Uterus (tissue), 4 donors: ENCODE results near the gene VEZT. TPM values are rescaled to one million over a fixed set of nuclear protein-coding genes. Genes with fewer than 3 reads are reported as not detected.

Experiments
- DNase-seq, 2 donors: peaks; one replicate each; pipeline ENCODE4 v3.0.0-alpha.2; 2019 to 2020
- H3K27ac ChIP-seq, 2 donors: fragments of 200-600 bp; sonication (generic); 1 replicate in 1 of 2; 2 replicates in 1 of 2; pipeline ENCODE4 v1.5.1; 2016 to 2018
- H3K27me3 ChIP-seq, 2 donors: fragments of 200-600 bp; sonication (generic); one replicate each; pipeline ENCODE4 v1.5.1; 2018 to 2019; ENCODE audit warnings: control low read depth in 1 of 2
- H3K36me3 ChIP-seq, 2 donors: fragments of 200-600 bp; sonication (generic); one replicate each; pipeline ENCODE4 v1.5.1; 2019; ENCODE audit warnings: control low read depth in 1 of 2
- H3K4me1 ChIP-seq, 2 donors: fragments of 200-600 bp; sonication (generic); one replicate each; pipeline ENCODE4 v1.5.1; 2018 to 2019; ENCODE audit warnings: control low read depth in 1 of 2
- H3K4me3 ChIP-seq, 2 donors: fragments of 200-600 bp; sonication (generic); 1 replicate in 1 of 2; 2 replicates in 1 of 2; pipeline ENCODE4 v1.5.1; 2018 to 2019; ENCODE audit warnings: mild to moderate bottlenecking in 1 of 2
- H3K9me3 ChIP-seq, 2 donors: fragments of 200-600 bp; sonication (generic); one replicate each; pipeline ENCODE4 v1.5.1; 2019; ENCODE audit warnings: control low read depth in 1 of 2
- CTCF ChIP-seq, 4 experiments: fragments of 200-600 bp in 2 of 4; fragments of 450-650 bp in 2 of 4; sonication (generic) in 2 of 4; IDR thresholded peaks; one replicate each; pipeline ENCODE4 v1.5.1; 2016 to 2019; ENCODE audit warnings: antibody characterized with exemption in 4 of 4, mild to moderate bottlenecking in 2 of 4, moderate library complexity in 1 of 4
- POLR2A ChIP-seq, 2 donors: fragments of 450-650 bp; IDR thresholded peaks; one replicate each; pipeline ENCODE4 v1.6.1; 2016; ENCODE audit warnings: antibody characterized with exemption in 2 of 2, mild to moderate bottlenecking in 1 of 2, moderate library complexity in 1 of 2
- intact Hi-C: fragments of 100-400 bp; cut with DNase I; formaldehyde crosslinking; loops from one replicate; pipeline ENCODE4 v1.15.1; 2023; ENCODE audit warnings: low total_unique reads
- total RNA-seq, 4 donors: library from RNA; depleted of rRNA in 3 of 4; stranded (reverse); fragments of >200 nt in 3 of 4; gene quantifications; one replicate each; pipeline versions ENCODE4 v1.1.0 to v1.2.4, GENCODE V29; 2014 to 2023
- donor health status: DM: yes; HTN: yes; CAD: no.

VEZT gene
- total RNA-seq, 4 donors from 2014 or later, result 38.9 to 172 (median 70.7) TPM

GRCh38 chr12:95257541-95257940 lies 39.9 kb downstream of the VEZT start:
- Histone ChIP-seq H3K9me3 (no peaks in the 10 kb centered on the region), H3K27ac (no peak overlapping the region), H3K4me3 (no peak overlapping the region), H3K4me1 (no peaks in the 10 kb centered on the region), H3K27me3 (no peaks in the 10 kb centered on the region), H3K36me3 (no peaks in the 10 kb centered on the region)
- intact Hi-C loops, result no loop called here
- DNase-seq, result no peak
- no peak for TF ChIP-seq POLR2A (IDR thresholded peaks at IDR 0.05)
- no peak for TF ChIP-seq CTCF (IDR thresholded peaks at IDR 0.05)

- no peak for TF ChIP-seq CTCF (IDR thresholded peaks at IDR 0.05)
- no peak for TF ChIP-seq POLR2A (IDR thresholded peaks at IDR 0.05)
- DNase-seq, result no peak
- Histone ChIP-seq H3K36me3 (no peaks in the 10 kb centered on the region), H3K4me1 (no peaks in the 10 kb centered on the region), H3K4me3 (no peak overlapping the region), H3K27ac (no peak overlapping the region), H3K9me3 (no peaks in the 10 kb centered on the region), H3K27me3 (no peaks in the 10 kb centered on the region)
- intact Hi-C loops, result no loop called here
Observed at GRCh38 chr12:95258151-95258550, 40.5 kb downstream of the VEZT start.

GRCh38 chr12:95258803-95259202 lies 41.2 kb downstream of the VEZT start:
- no peak overlapping the region for H3K27ac ChIP-seq
- H3K4me3 ChIP-seq, result no peak overlapping the region
- no peaks in the 10 kb centered on the region for H3K4me1 ChIP-seq
- H3K9me3 ChIP-seq, result no peaks in the 10 kb centered on the region
- no peaks in the 10 kb centered on the region for H3K27me3 ChIP-seq
- no peak for DNase-seq
- intact Hi-C loops, result no loop called here
- H3K36me3 ChIP-seq, result no peaks in the 10 kb centered on the region
- no peak for TF ChIP-seq CTCF (IDR thresholded peaks at IDR 0.05)
- no peak for TF ChIP-seq POLR2A (IDR thresholded peaks at IDR 0.05)

GRCh38 chr12:95259368-95259767 lies 41.8 kb downstream of the VEZT start:
- Histone ChIP-seq H3K4me1 (no peaks in the 10 kb centered on the region), H3K4me3 (no peak overlapping the region), H3K9me3 (no peaks in the 10 kb centered on the region), H3K27me3 (no peaks in the 10 kb centered on the region), H3K36me3 (no peaks in the 10 kb centered on the region), H3K27ac (no peak overlapping the region)
- TF ChIP-seq POLR2A (IDR thresholded peaks at IDR 0.05) (no peak), CTCF (IDR thresholded peaks at IDR 0.05) (no peak)
- intact Hi-C loops, result no loop called here
- DNase-seq, result no peak

GRCh38 chr12:95261109-95261508 lies 43.5 kb downstream of the VEZT start:
- no peak overlapping the region for H3K27ac ChIP-seq
- no peaks in the 10 kb centered on the region for H3K27me3 ChIP-seq
- DNase-seq, result no peak
- no peaks in the 10 kb centered on the region for H3K9me3 ChIP-seq
- TF ChIP-seq POLR2A (IDR thresholded peaks at IDR 0.05), result no peak
- TF ChIP-seq CTCF (IDR thresholded peaks at IDR 0.05), result no peak
- no peak overlapping the region for H3K4me3 ChIP-seq
- intact Hi-C loops, result no loop called here
- no peaks in the 10 kb centered on the region for H3K36me3 ChIP-seq
- H3K4me1 ChIP-seq, result no peaks in the 10 kb centered on the region
